Hematopoietic multipotent progenitor cell treated with erythropoietin and hydrocortisone succinate and interleukin-3 and kit ligand, for 4 days (in vitro differentiated cells): ENCODE results near the gene PHF20.
"Not testable (repeated sequence)": the region's sequence is repeated elsewhere in the genome, so short reads cannot be mapped to it uniquely, and the experiment has no call there.

ENCODE experiments used
- DNase-seq: peaks from one replicate; pipeline ENCODE4 v3.0.0-alpha.2; 2015

The PHF20 gene

GRCh38 chr20:35771689-35772562, at the start of gene PHF20:
TSS of gene PHF20 (plus strand) at chr20:35772015. CDS start at chr20:35801523, 29,508 bp downstream.
- peak; percentile 99 for DNase-seq

GRCh38 chr20:35723275-35723639, 48.6 kb upstream of the PHF20 start:
- not testable (repeated sequence) for DNase-seq

- DNase-seq, result not testable (repeated sequence)
Measured at GRCh38 chr20:35723652-35724320, 48.0 kb upstream of the PHF20 start.

DNA sequence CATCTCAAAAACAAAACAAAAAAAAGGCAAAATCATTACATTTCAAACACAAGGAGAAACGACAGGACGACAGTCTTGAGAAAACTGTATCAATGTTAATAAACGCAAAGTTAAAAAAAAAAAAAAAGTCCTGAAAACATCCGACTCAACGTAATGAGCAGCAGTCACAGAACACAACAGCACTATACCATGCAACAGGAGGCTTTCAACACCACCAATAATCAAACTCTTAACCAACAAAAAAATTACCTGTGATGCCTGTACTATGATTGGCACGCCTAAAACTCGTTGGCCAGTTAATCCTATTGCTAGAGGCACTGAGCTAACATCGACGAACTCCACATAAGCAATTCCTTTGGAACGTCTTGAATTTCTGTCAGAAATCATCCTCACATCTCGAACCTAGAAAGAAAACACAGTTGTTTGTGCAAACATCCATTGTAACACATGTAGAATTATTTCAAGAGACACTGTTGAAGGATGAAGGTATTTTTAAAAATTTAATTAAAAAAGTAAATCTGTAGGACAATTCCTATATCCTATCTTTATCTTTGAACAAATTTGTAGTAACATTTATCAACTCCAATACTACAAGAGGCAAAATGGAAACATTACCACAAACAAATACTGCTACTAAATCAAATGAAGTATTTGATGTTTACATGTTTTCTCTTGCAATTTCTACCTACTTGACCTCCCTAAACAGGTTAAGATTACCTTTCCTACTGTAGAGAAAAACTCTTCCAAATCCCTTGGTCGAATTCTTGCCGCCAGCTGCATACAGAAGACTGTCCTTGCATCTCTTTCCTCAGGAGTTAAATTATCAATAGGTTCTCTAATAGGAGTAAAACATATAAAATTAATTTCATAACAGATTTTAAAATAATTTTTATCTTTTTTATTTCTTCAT, 47.2 kb upstream of the PHF20 start:
- no peak for DNase-seq

- DNase-seq, result peak; percentile 31
Measured at GRCh38 chr20:35726842-35727711, 44.7 kb upstream of the PHF20 start.

DNA sequence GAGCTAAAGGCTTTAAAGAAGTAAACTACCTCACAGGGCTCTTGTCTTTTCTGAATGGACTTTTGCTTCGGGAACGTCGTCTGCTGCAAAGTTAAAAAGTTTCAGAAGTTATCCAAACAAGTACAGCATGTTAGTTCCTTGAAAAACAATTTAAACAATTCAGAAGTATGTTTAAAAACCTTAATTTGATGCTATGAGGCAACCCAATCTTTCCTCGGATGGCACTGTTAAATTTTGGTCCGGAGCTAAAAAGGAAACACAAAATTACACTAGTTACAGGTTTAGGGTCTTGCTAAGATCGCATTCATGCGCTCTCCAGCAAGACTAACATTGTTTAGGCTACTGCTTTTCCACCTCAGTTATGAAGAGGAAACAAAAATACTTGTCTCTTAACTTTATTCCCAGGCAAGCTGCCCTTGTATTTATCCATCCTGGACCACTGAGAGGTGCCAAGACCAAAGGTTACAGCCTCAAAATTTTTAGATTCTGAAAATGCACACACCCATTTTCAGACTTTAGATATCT, 42.5 kb upstream of the PHF20 start:
- DNase-seq, result no peak

DNA sequence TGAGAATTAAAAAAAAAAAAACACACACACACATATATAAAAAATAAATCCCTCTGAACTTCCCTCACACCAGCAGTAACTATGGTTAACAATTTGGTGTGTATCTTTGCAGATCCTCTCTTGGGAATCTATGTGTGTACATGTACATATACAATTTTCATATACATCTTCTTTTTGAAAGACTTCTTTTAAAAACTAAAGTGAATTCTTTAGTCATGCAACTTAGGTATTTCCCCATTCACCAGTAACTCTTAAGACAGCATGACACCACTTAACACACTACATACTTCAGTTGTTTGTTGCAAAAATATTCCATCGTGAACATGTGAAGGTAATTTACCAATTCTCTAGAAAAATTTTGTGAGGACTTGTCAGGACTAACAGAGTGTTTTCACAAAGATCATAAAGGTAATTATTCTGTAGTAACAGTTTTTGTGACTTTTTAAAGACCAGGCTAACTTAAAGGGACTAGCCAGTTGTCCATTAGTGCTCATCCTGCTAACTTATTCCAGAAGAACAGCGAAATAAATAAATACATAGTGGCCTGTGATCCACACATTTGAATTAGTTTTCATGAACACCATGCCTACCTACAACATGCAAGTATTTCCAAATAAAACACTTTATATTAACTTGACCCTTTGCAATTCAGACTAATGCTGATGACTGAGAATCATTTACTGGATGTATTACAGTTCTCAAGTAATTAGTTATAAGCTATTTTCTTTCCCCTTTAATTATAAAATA, 41.8 kb upstream of the PHF20 start:
- no peak for DNase-seq

GRCh38 chr20:35730583-35731468, 41.0 kb upstream of the PHF20 start:
- no peak for DNase-seq

- no peak for DNase-seq
Measured at GRCh38 chr20:35731469-35731788, 40.4 kb upstream of the PHF20 start.

DNA sequence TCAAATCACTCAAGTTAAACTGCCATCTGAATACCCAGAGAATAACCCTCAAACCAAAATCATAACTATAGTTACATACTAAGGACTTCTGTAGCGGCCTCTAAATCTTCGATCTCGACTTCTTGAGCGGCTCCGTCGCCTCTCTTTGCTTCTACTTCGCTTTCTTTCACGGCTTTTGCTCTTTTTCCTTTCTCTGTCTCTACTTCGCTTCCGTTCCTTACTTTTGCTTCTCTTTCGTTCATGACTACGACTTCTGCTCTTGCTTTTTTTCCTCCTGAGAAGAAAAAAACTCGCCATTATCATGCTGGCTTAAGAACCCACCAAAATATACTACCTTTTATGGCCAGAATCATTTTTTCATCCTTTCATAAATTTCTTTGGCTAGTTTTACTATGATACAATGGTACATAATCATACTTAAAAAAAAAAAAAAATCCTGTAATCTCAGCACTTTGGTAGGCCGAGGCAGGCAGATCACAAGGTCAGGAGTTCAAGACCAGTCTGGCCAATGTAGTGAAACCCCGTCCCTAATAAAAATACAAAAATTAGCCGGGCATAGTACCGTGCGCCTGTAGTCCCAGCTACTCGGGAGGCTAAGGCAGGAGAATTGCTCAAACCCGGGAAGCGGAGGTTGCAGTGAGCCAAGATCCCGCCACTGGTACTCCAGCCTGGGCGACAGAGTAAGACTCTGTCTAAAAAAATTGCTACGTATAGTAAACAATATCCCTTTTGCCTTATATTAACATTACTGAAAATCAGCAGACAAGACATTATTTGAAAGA, 39.8 kb upstream of the PHF20 start:
- no peak for DNase-seq

DNA sequence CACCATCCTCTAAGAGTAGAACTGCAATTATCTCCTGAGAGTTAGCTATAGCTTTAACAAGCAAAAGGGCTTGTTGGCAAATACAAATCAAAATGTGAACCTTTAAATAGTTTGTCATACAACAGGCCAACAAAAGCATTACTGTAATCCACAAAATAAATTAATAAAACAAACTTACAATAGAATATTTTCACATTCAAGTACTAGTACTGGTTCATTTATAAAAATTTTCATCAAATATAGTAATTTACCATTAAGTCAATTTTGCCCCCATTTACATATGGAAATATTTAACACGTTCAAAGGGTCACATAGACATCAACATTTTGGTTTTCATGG, 39.2 kb upstream of the PHF20 start:
- DNase-seq, result no peak

DNA sequence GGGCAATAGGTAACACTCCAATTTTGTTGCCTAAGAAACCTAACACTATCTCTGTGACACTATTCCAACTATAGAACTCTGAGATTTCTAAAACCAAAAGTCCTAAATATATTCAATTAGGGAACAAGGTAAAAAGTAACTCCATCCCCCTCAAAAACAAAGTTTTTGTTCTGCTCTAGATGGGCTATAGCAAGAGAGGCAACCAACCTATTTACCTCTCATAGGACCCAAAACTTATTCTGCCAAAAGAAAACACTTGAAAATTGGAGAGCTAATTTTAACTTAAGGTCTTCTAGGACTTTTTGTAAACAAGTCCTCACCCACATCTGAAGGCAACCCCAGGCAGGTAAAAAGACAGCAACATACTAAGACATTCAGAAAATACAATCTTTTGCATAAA, 37.4 kb upstream of the PHF20 start:
- DNase-seq, result no peak

GRCh38 chr20:35734777-35735649, 36.8 kb upstream of the PHF20 start:
- no peak for DNase-seq

GRCh38 chr20:35735826-35736470, 35.9 kb upstream of the PHF20 start:
- DNase-seq, result no peak

GRCh38 chr20:35737865-35738333, 33.9 kb upstream of the PHF20 start:
- no peak for DNase-seq

GRCh38 chr20:35738410-35739179, 33.2 kb upstream of the PHF20 start:
- DNase-seq, result no peak
